H4 (cell line): ENCODE measurements around the gene ARSA. TPM values are rescaled to one million over a fixed set of nuclear protein-coding genes. Genes with fewer than 3 reads are reported as not detected.
"Not testable (repeated sequence)": the region's sequence is repeated elsewhere in the genome, so short reads cannot be mapped to it uniquely, and the experiment has no call there.

Experiments used
- DNase-seq: peaks from one replicate; pipeline ENCODE4 v3.0.0-alpha.2; 2015; ENCODE audit warnings: low spot score
- total RNA-seq: library from RNA; depleted of rRNA; stranded (reverse); fragments of >200 nt; shearing (Covaris generic); gene quantifications from 2 replicates; pipeline ENCODE4 v1.2.3, GENCODE V29; 2014; rRNA removed

Gene ARSA
- 8.4 and 9.3 TPM in 2 replicates for total RNA-seq

- peak; percentile 81 for DNase-seq
Measured at GRCh38 chr22:50627642-50628542, at the start of gene ARSA. ARSA (minus strand) TSS chr22:50628152; CDS start chr22:50627779, 373 bp downstream.

- DNase-seq: no peak
Measured at GRCh38 chr22:50676661-50677492, 48.9 kb upstream of the ARSA start.

DNA sequence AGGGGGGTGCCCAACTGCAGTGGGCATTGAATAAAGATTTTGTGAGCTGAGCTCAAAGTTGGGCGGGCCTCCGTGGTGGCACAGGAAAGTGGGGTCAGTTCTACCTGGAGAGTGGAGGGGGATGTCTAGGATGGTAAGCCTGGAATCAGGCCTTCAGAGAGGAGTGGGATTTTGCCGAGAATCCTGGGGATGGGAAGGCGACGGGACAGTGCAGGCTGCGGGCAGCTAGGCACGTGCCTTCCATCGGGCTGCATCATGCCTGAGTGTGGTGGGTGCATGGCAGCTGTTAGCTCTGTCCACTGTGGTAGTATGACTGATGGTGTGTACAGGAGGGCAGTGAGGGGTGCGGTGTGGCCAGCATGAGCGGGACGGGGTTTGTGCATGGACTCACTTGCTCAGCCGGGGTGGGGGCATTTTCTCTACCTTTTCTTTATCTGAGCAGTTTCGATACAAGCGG lies 48.3 kb upstream of the ARSA start:
- no peak for DNase-seq

GRCh38 chr22:50675553-50676179 lies 47.7 kb upstream of the ARSA start:
- no peak for DNase-seq

- DNase-seq: no peak
Measured at GRCh38 chr22:50674606-50675552, 46.9 kb upstream of the ARSA start.

DNA sequence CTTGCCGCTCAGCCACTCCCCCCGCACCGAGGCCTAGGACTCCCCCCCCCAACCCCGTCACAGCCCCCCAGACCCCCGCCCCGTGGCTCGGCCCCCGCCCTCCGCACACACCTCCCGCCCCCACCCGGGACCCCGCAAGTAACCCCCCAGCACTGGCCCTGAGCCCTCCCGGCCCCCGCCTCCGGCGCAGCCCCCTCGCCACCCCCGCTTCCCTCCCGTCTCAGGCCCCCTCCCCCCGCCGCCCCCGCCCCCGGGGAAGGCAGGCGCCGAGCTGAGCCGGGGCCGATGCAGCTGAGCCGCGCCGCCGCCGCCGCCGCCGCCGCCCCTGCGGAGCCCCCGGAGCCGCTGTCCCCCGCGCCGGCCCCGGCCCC lies 46.2 kb upstream of the ARSA start:
- DNase-seq: no peak

GRCh38 chr22:50673231-50674129 lies 45.5 kb upstream of the ARSA start:
- no peak for DNase-seq

DNA sequence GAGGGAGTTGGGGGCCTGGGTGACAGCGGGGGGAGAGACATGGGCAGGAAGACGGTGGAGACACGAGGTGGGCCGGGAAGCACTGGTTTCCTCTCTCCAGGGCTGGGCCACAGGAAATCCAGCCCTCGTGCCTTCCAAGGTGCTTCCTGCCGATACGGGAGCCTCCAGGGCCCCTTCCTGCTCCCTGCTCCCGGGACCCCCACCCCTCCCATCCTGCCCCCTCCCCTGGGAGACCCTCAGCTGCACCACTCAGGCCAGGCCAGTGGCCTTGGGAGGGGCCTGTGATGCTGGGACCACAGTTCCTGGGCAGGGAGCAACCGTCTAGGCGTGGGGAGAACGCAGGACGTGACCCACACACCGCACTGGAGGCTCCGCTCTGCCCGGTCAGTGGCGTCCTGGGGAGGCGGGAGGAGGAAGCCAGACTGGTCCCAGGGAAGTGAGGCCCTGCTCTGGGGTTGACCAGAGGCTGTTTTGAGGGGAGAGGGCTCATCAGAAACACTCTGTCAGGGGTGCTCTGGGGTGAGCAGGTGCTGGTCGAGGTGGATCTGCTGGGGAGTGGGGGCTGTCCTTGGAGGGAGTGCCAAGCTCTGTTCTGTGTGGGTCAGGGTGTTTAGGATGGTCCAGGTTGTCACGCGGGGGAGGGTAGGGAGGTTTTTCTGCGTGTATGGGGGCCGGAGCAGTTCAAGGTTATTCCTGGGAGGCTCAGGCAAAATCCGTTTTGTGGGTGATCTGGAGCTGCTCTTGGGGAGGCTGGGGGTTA lies 44.7 kb upstream of the ARSA start, which contains the start of gene SHANK3:
Gene SHANK3 (plus strand): TSS at position 353 of the 760 bp plus-strand sequence.
- no peak for DNase-seq

DNA sequence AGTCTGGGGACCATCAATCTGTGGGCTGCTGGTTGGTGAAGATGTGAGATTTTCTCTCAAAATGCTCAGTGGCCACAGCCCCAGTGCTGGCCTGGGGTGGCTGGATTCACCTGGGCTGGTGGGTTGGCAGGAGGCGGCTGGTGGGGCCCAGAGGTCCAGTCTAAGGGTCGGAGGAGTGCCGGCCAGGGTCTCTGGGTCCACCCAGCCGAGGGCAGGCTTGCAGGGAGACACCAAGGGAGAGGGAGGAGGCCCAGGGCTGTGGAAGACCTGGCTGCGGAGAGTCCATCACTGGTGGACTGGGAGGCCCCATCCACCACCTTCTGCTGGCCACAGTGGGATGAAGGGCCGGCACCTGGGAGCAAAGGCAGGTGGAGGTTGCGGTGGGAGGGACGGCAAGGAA lies 44.1 kb upstream of the ARSA start:
- DNase-seq: no peak

DNA sequence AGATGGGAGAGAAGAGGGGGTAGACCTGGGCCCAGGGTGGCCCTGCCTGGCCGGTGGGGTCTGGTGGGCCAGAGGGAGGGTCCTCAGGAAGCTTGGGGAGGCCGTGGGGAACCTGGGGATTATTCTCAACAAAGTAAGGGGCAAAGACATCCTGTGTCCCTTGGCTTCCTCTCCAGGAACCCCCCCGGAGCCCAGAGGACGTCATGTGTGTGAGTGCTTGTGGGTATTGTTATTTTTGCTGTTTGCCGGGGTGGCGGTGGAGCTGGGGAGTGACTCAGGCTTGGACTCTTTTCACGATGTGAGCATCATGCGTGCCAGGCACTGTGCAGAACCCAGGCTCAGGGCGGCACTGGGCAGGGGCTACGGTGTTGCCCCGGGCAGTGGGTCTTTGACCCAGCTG lies 43.7 kb upstream of the ARSA start:
- no peak for DNase-seq

DNA sequence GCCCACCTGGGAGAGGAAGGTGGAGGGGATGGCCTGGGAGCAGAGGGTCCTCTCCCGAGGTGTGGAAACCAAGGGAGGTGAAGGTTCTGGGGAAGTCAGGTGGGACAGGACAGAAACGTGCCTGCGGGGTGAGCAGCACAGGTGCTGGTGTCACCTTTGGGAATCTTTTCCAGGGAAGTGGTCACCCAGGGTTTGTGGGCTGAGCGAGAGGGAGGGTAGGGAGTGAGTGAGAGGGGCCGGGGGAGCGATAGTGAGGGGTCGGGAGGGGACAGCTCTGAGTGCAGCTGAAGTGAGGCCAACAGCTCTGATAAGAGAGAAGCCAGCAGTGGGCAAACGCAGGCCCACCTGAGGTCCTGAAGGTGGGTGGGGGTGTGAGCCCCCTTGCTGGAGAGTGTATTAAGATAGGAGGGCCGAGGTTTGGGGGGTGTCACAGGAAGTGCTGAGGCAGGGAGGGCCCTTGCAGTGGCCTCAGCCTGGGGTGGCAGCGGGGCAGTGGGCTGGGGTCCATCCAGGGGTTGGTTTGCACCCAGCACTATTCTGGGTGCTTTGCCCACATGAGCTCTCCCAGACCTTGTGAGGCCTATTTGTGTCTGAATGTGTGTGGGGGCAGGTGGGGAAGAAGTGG lies 43.1 kb upstream of the ARSA start:
- no peak for DNase-seq

GRCh38 chr22:50670513-50670912 lies 42.6 kb upstream of the ARSA start:
- DNase-seq: no peak

GRCh38 chr22:50665738-50666137 lies 37.8 kb upstream of the ARSA start:
- no peak for DNase-seq

- no peak for DNase-seq
Measured at GRCh38 chr22:50665212-50665611, 37.3 kb upstream of the ARSA start.

DNA sequence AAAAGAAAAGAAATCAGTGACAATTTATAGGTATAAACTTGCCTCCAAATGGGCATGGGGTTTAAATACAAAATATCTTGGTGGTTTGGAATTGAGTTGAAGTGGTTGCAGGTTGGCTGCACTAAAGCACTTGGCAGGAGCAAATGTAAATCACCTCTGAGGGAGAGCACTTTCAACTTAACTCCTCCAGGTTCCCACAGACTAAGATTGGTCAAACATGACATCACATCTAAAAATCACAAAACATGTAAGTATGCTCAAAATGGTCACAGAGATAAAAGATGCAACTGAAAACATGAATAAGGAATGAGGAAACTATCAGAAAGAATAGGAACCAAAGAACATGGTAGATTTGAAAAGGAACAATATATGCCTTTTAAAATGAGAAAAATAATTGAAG lies 32.4 kb upstream of the ARSA start:
- DNase-seq: no peak

GRCh38 chr22:50659711-50660110 lies 31.8 kb upstream of the ARSA start:
- not testable (repeated sequence) for DNase-seq

DNA sequence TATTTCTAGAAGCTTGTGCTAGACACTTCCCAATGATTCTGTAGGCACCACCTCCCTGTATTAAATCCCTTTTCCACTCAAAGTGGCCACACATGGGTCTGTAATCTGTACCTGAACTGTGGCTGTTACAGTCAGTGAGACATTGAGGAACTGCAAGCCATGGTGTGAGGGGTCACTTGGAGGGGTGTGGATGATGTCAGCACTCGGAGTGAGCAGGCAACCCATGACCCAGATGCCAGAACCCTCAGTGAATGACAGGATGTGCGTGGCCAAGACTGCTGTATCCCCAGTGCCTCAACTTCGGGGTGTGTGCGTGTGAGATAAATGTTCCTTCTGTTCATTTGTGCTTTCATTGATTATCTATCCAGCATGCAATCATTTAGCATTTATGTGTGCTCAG lies 30.0 kb upstream of the ARSA start:
- DNase-seq: no peak
